Measurements from ENCODE around the gene EPB41L3. TPM values are rescaled to one million over a fixed set of nuclear protein-coding genes. Genes with fewer than 3 reads are reported as not detected.

The EPB41L3 gene
- total RNA-seq, 1 experiment from 2014 or later: 0.34 TPM

DNA sequence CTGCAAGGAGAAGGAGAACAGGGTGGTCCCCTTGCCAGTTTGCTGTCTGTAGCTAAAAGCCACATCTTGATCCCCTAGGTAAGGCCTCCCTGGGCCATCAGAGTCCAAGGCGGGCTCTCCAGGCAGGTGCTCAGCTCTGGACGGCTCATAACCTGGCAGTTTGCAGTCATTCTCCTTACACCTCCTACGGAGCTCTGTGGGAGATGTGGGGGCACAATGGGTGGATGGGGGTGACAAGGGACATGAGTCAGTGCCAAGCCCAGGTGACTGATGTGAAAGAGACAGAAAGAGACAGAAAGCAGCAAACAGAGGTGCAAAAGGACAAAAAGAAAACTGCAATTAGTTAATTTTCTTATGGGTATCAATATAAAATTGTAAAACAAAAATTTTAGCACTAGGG is 127.7 kb downstream of the EPB41L3 start (continued):
- TF ChIP-seq, protein P1, sequence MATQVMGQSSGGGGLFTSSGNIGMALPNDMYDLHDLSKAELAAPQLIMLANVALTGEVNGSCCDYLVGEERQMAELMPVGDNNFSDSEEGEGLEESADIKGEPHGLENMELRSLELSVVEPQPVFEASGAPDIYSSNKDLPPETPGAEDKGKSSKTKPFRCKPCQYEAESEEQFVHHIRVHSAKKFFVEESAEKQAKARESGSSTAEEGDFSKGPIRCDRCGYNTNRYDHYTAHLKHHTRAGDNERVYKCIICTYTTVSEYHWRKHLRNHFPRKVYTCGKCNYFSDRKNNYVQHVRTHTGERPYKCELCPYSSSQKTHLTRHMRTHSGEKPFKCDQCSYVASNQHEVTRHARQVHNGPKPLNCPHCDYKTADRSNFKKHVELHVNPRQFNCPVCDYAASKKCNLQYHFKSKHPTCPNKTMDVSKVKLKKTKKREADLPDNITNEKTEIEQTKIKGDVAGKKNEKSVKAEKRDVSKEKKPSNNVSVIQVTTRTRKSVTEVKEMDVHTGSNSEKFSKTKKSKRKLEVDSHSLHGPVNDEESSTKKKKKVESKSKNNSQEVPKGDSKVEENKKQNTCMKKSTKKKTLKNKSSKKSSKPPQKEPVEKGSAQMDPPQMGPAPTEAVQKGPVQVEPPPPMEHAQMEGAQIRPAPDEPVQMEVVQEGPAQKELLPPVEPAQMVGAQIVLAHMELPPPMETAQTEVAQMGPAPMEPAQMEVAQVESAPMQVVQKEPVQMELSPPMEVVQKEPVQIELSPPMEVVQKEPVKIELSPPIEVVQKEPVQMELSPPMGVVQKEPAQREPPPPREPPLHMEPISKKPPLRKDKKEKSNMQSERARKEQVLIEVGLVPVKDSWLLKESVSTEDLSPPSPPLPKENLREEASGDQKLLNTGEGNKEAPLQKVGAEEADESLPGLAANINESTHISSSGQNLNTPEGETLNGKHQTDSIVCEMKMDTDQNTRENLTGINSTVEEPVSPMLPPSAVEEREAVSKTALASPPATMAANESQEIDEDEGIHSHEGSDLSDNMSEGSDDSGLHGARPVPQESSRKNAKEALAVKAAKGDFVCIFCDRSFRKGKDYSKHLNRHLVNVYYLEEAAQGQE (IDR thresholded peaks at IDR 0.05; ENCODE audit: low read depth): no peak
- no peak for TF ChIP-seq EGR1 (IDR thresholded peaks at IDR 0.05; ENCODE audit: low read depth)
- TF ChIP-seq TCF7L2 (IDR thresholded peaks at IDR 0.05; ENCODE audit: borderline replicate concordance, extremely low read depth, insufficient read depth, insufficient read length): no peak
- no peak for TF ChIP-seq CBX3 (IDR thresholded peaks at IDR 0.05; ENCODE audit: low read depth)
- no peak for TF ChIP-seq ZFX (IDR thresholded peaks at IDR 0.05)
- TF ChIP-seq CEBPB (IDR thresholded peaks at IDR 0.05; ENCODE audit: low read depth): no peak
- TF ChIP-seq YY1 (IDR thresholded peaks at IDR 0.05; ENCODE audit: extremely low read depth, insufficient replicate concordance, low read depth, low read length): no peak
- TF ChIP-seq POLR2A (IDR thresholded peaks at IDR 0.05; ENCODE audit: borderline replicate concordance, extremely low read depth, insufficient read depth, insufficient read length): no peak
- TF ChIP-seq EZH2 (IDR thresholded peaks at IDR 0.05): no peak

DNA sequence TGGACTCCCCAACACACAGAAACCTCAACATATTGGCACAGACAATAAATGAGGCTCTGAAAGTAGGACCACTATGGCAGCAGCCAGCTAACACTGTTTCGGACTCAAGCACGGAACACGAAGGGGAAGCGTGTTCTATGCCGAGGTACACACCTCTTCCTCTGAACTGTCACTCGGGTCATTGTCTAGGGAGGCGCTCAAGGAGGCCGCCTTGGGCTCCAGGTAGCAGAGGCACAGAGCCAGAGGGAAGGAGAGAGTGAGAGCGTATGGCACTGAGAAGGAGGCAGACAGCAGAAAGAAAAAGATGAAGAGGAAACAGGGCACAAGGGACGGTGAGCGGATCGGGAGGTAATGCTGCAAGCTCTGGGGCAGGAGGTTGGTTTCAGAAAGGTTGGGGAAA is 128.1 kb downstream of the EPB41L3 start:
- H3K9me2 ChIP-seq (ENCODE audit: insufficient read depth): no peaks in the 10 kb centered on the region
- DNase-seq (ENCODE audit: low read depth, low spot score) (no peak), ATAC-seq (no peak)
- peaks cover 3 to 21% of the 10 kb centered on the region in 2 experiments; a peak in 2 of 4 replicates for H3K9me3 ChIP-seq (ENCODE audit: control insufficient read depth in 1 of 2, insufficient read depth in 1 of 2, low read depth in 1 of 2, low read length in 2 of 2)
- no TSS peak for BruUV-seq (replicated peaks)
- no peaks in the 10 kb centered on the region for H3K79me2 ChIP-seq (ENCODE audit: insufficient read depth, low read length)
- H3K36me3 ChIP-seq (ENCODE audit: control insufficient read depth in 1 of 2, insufficient read depth in 2 of 2, low read length in 2 of 2): no peaks in the 10 kb centered on the region
- H3K27me3 ChIP-seq (ENCODE audit: insufficient read depth, low read length): no peaks in the 10 kb centered on the region
- no peak overlapping the region for H3K27ac ChIP-seq (ENCODE audit: low read depth, low read length)
- ChIA-PET CTCF (no interaction called here), POLR2A (no interaction called here), RAD21 (ENCODE audit: low non-redundant PET in 1 of 2, low total read pairs in 2 of 2, uncharacterized antibody in 2 of 2, unreplicated experiment in 2 of 2) (no interaction called here)
- H2AFZ ChIP-seq (ENCODE audit: low read depth, low read length, poor library complexity, severe bottlenecking): no peak overlapping the region
- H3K9ac ChIP-seq (ENCODE audit: low read length): no peak overlapping the region
- H4K20me1 ChIP-seq (ENCODE audit: insufficient read depth): no peaks in the 10 kb centered on the region
- H3K4me2 ChIP-seq (ENCODE audit: low read length): no peak overlapping the region
- TF ChIP-seq JUND (IDR thresholded peaks at IDR 0.05): no peak
- no peak overlapping the region for H3K4me3 ChIP-seq (replicated peaks in 1 of 2; ENCODE audit: low read depth in 1 of 2, low read length in 2 of 2)
- no peaks in the 10 kb centered on the region for H3K4me1 ChIP-seq (ENCODE audit: control insufficient read depth in 1 of 2, insufficient read depth in 2 of 2, low read length in 2 of 2)
- intact Hi-C loops (cut with micrococcal nuclease): loop anchor here (10.0 kb wide), 1 partner anchor 459 kb away; no protein-coding TSS in a partner anchor

Measured in HCT116 (cell line).